Measurements from ENCODE around the gene TPBGL. TPM values are rescaled to one million over a fixed set of nuclear protein-coding genes. Genes with fewer than 3 reads are reported as not detected.

Gene TPBGL
- total and polyA plus RNA-seq, 2 donors = 0.05 to 0.23 TPM

GRCh38 chr11:75229466-75229865 lies 11.1 kb upstream of the TPBGL start:
- 87% methylated on average over 2 of the region's 2 CpGs for WGBS
- H3K9me3 ChIP-seq (ENCODE audit: control insufficient read depth in 2 of 2, insufficient read depth in 1 of 2, low read length in 1 of 2) = no peaks in the 10 kb centered on the region
- no peaks in the 10 kb centered on the region for H3K36me3 ChIP-seq (ENCODE audit: control insufficient read depth in 2 of 2, insufficient read depth in 2 of 2, low read length in 1 of 2)
- H3K27ac ChIP-seq (ENCODE audit: low read depth in 1 of 2, low read length in 1 of 2) = no peak overlapping the region
- DNase-seq (ENCODE audit: low read depth in 6 of 9, low spot score in 9 of 9) = no peak
- no peak overlapping the region for H3K4me3 ChIP-seq (ENCODE audit: low read length in 2 of 2)
- peaks cover 0 to 2% of the 10 kb centered on the region in 2 donors for H3K27me3 ChIP-seq (ENCODE audit: control insufficient read depth in 2 of 2, insufficient read depth in 1 of 2, low read length in 1 of 2)
- no peaks in the 10 kb centered on the region for H3K4me1 ChIP-seq (ENCODE audit: control insufficient read depth in 2 of 2, insufficient read depth in 2 of 2, low read length in 2 of 2)

- Histone ChIP-seq H3K9me3 (ENCODE audit: control insufficient read depth in 2 of 2, insufficient read depth in 1 of 2, low read length in 1 of 2) (no peaks in the 10 kb centered on the region), H3K4me3 (ENCODE audit: low read length in 2 of 2) (no peak overlapping the region), H3K36me3 (ENCODE audit: control insufficient read depth in 2 of 2, insufficient read depth in 2 of 2, low read length in 1 of 2) (no peaks in the 10 kb centered on the region), H3K27me3 (ENCODE audit: control insufficient read depth in 2 of 2, insufficient read depth in 1 of 2, low read length in 1 of 2) (no peaks in the 10 kb centered on the region), H3K27ac (ENCODE audit: low read depth in 1 of 2, low read length in 1 of 2) (no peak overlapping the region), H3K4me1 (ENCODE audit: control insufficient read depth in 2 of 2, insufficient read depth in 2 of 2, low read length in 2 of 2) (no peaks in the 10 kb centered on the region)
- WGBS = 92% methylated on average over 2 of the region's 2 CpGs
- DNase-seq (ENCODE audit: low read depth in 6 of 9, low spot score in 9 of 9) = no peak
These were observed 10.0 kb upstream of the TPBGL start for GRCh38 chr11:75230621-75231020.

GRCh38 chr11:75233754-75234172 lies 6.8 kb upstream of the TPBGL start:
- WGBS = 54% methylated on average over 3 of the region's 3 CpGs
- Histone ChIP-seq H3K4me1 (ENCODE audit: control insufficient read depth in 2 of 2, insufficient read depth in 2 of 2, low read length in 2 of 2) (no peaks in the 10 kb centered on the region), H3K9me3 (ENCODE audit: control insufficient read depth in 2 of 2, insufficient read depth in 1 of 2, low read length in 1 of 2) (no peaks in the 10 kb centered on the region), H3K36me3 (ENCODE audit: control insufficient read depth in 2 of 2, insufficient read depth in 2 of 2, low read length in 1 of 2) (no peaks in the 10 kb centered on the region), H3K27ac (ENCODE audit: low read depth in 1 of 2, low read length in 1 of 2) (no peak overlapping the region), H3K27me3 (ENCODE audit: control insufficient read depth in 2 of 2, insufficient read depth in 1 of 2, low read length in 1 of 2) (peaks cover 0 to 23% of the 10 kb centered on the region in 2 donors), H3K4me3 (ENCODE audit: low read length in 2 of 2) (no peak overlapping the region)
- DNase-seq (ENCODE audit: low read depth in 6 of 9, low spot score in 9 of 9) = peak in 5 of 9 donors; percentile 17 to 46 (median 33)

- Histone ChIP-seq H3K4me3 (ENCODE audit: low read length in 2 of 2) (no peak overlapping the region), H3K9me3 (ENCODE audit: control insufficient read depth in 2 of 2, insufficient read depth in 1 of 2, low read length in 1 of 2) (no peaks in the 10 kb centered on the region), H3K36me3 (ENCODE audit: control insufficient read depth in 2 of 2, insufficient read depth in 2 of 2, low read length in 1 of 2) (no peaks in the 10 kb centered on the region), H3K4me1 (ENCODE audit: control insufficient read depth in 2 of 2, insufficient read depth in 2 of 2, low read length in 2 of 2) (peaks cover 3 to 4% of the 10 kb centered on the region in 2 donors), H3K27ac (ENCODE audit: low read depth in 1 of 2, low read length in 1 of 2) (no peak overlapping the region), H3K27me3 (ENCODE audit: control insufficient read depth in 2 of 2, insufficient read depth in 1 of 2, low read length in 1 of 2) (peaks cover 13 to 45% of the 10 kb centered on the region in 2 donors)
- 55% methylated on average over 8 of the region's 8 CpGs for WGBS
- no peak for DNase-seq (ENCODE audit: low read depth in 6 of 9, low spot score in 9 of 9)
These were observed 4.5 kb upstream of the TPBGL start for GRCh38 chr11:75236062-75236461.

DNA sequence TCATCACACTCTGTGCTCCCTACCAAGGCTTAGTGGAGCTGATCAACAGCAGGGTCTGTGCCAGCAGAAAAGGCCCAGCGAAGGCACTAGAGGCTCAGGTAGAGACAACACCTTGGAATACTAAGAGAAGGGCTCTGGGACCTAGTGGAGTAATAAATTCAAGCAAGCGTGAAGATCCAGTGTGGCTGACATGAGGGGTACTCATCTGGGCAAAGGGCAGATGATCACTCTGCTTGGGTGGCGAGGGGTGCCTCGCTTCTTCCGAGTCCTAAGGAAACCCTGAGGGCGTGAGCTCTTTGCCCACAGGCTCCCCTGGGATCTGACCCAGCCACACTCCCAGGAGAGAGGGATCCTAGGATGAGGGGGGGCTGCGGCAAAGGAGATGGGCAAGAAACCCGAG lies 3.5 kb upstream of the TPBGL start:
- no peaks in the 10 kb centered on the region for H3K36me3 ChIP-seq (ENCODE audit: control insufficient read depth in 2 of 2, insufficient read depth in 2 of 2, low read length in 1 of 2)
- H3K4me1 ChIP-seq (ENCODE audit: control insufficient read depth in 2 of 2, insufficient read depth in 2 of 2, low read length in 2 of 2) = peaks cover 3 to 7% of the 10 kb centered on the region in 2 donors
- no peak overlapping the region for H3K27ac ChIP-seq (ENCODE audit: low read depth in 1 of 2, low read length in 1 of 2)
- 92% methylated on average over 8 of the region's 8 CpGs for WGBS
- H3K4me3 ChIP-seq (ENCODE audit: low read length in 2 of 2) = no peak overlapping the region
- peaks cover 23 to 49% of the 10 kb centered on the region in 2 donors for H3K27me3 ChIP-seq (ENCODE audit: control insufficient read depth in 2 of 2, insufficient read depth in 1 of 2, low read length in 1 of 2)
- H3K9me3 ChIP-seq (ENCODE audit: control insufficient read depth in 2 of 2, insufficient read depth in 1 of 2, low read length in 1 of 2) = no peaks in the 10 kb centered on the region
- DNase-seq (ENCODE audit: low read depth in 6 of 9, low spot score in 9 of 9) = no peak

- Histone ChIP-seq H3K9me3 (ENCODE audit: control insufficient read depth in 2 of 2, insufficient read depth in 1 of 2, low read length in 1 of 2) (no peaks in the 10 kb centered on the region), H3K27ac (ENCODE audit: low read depth in 1 of 2, low read length in 1 of 2) (no peak overlapping the region), H3K27me3 (ENCODE audit: control insufficient read depth in 2 of 2, insufficient read depth in 1 of 2, low read length in 1 of 2) (peaks cover 36 to 67% of the 10 kb centered on the region in 2 donors), H3K4me3 (ENCODE audit: low read length in 2 of 2) (no peak overlapping the region), H3K36me3 (ENCODE audit: control insufficient read depth in 2 of 2, insufficient read depth in 2 of 2, low read length in 1 of 2) (no peaks in the 10 kb centered on the region), H3K4me1 (ENCODE audit: control insufficient read depth in 2 of 2, insufficient read depth in 2 of 2, low read length in 2 of 2) (peaks cover 6 to 8% of the 10 kb centered on the region in 2 donors)
- DNase-seq (ENCODE audit: low read depth in 6 of 9, low spot score in 9 of 9) = no peak
- 86% methylated on average over 9 of the region's 9 CpGs for WGBS
These were observed 1.8 kb upstream of the TPBGL start for GRCh38 chr11:75238595-75239440.

GRCh38 chr11:75239531-75240290 lies 863 bp upstream of the TPBGL start:
- Histone ChIP-seq H3K4me3 (ENCODE audit: low read length in 2 of 2) (no peak overlapping the region), H3K27ac (ENCODE audit: low read depth in 1 of 2, low read length in 1 of 2) (no peak overlapping the region), H3K36me3 (ENCODE audit: control insufficient read depth in 2 of 2, insufficient read depth in 2 of 2, low read length in 1 of 2) (no peaks in the 10 kb centered on the region), H3K4me1 (ENCODE audit: control insufficient read depth in 2 of 2, insufficient read depth in 2 of 2, low read length in 2 of 2) (peaks cover 6 to 8% of the 10 kb centered on the region in 2 donors), H3K9me3 (ENCODE audit: control insufficient read depth in 2 of 2, insufficient read depth in 1 of 2, low read length in 1 of 2) (no peaks in the 10 kb centered on the region), H3K27me3 (ENCODE audit: control insufficient read depth in 2 of 2, insufficient read depth in 1 of 2, low read length in 1 of 2) (peaks cover 38 to 75% of the 10 kb centered on the region in 2 donors)
- 58% methylated on average over 10 of the region's 10 CpGs for WGBS
- no peak for DNase-seq (ENCODE audit: low read depth in 6 of 9, low spot score in 9 of 9)

DNA sequence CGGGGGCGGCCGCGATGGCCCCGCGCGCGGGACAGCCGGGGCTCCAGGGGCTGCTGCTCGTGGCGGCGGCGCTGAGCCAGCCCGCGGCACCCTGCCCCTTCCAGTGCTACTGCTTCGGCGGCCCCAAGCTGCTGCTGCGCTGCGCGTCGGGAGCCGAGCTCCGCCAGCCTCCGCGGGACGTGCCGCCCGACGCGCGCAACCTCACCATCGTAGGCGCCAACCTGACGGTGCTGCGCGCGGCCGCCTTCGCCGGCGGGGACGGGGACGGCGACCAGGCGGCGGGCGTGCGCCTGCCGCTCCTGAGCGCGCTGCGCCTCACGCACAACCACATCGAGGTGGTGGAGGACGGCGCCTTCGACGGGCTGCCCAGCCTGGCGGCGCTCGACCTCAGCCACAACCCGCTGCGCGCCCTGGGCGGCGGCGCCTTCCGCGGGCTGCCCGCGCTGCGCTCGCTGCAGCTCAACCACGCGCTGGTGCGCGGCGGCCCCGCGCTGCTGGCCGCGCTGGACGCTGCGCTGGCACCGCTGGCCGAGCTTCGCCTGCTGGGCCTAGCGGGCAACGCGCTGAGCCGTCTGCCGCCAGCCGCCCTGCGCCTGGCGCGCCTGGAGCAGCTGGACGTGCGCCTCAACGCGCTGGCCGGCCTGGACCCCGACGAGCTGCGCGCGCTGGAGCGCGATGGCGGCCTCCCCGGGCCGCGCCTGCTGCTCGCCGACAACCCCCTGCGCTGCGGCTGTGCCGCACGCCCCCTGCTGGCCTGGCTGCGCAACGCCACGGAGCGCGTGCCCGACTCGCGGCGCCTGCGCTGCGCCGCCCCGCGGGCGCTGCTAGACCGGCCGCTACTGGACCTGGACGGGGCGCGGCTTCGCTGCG lies 697 bp downstream of the TPBGL start:
- H3K27me3 ChIP-seq (ENCODE audit: control insufficient read depth in 2 of 2, insufficient read depth in 1 of 2, low read length in 1 of 2) = peaks cover 38 to 83% of the 10 kb centered on the region in 2 donors
- peak; percentile 54 to 88 (median 66) for DNase-seq (ENCODE audit: low read depth in 6 of 9, low spot score in 9 of 9)
- no peaks in the 10 kb centered on the region for H3K9me3 ChIP-seq (ENCODE audit: control insufficient read depth in 2 of 2, insufficient read depth in 1 of 2, low read length in 1 of 2)
- H3K27ac ChIP-seq (ENCODE audit: low read depth in 1 of 2, low read length in 1 of 2) = no peak overlapping the region
- H3K36me3 ChIP-seq (ENCODE audit: control insufficient read depth in 2 of 2, insufficient read depth in 2 of 2, low read length in 1 of 2) = no peaks in the 10 kb centered on the region
- WGBS = 1% methylated on average over 140 of the region's 140 CpGs
- peak overlapping the region in 1 of 2 donors; percentile 54 for H3K4me3 ChIP-seq (ENCODE audit: low read length in 2 of 2)
- peaks cover 6 to 8% of the 10 kb centered on the region in 2 donors for H3K4me1 ChIP-seq (ENCODE audit: control insufficient read depth in 2 of 2, insufficient read depth in 2 of 2, low read length in 2 of 2)
